ENCODE results near the gene NEK10. TPM values are rescaled to one million over a fixed set of nuclear protein-coding genes. Genes with fewer than 3 reads are reported as not detected.

The NEK10 gene
- total and polyA plus RNA-seq, 2 of the 4 experiments (the other 2 are of a cell fraction), result 2.2 to 6.6 TPM

GRCh38 chr3:27275441-27275990 lies 93.7 kb downstream of the NEK10 start:
- CTCF ChIA-PET, result no interaction called here
- Histone ChIP-seq H3K23ac (ENCODE audit: low read depth, low read length) (no peak overlapping the region), H3K9me1 (ENCODE audit: insufficient read depth, low read length) (no peaks in the 10 kb centered on the region), H3K27ac (ENCODE audit: insufficient read depth, low read length) (no peak overlapping the region), H3K14ac (replicated peaks; ENCODE audit: low read depth, low read length) (no peak overlapping the region), H2BK20ac (ENCODE audit: low read depth, low read length) (no peak overlapping the region), H3K56ac (ENCODE audit: extremely low read depth, insufficient read depth, low read length) (no peak overlapping the region), H3K4me2 (ENCODE audit: low read depth, low read length) (no peak overlapping the region), H3K36me3 (ENCODE audit: control insufficient read depth, insufficient read depth, low read length) (no peaks in the 10 kb centered on the region), H3K79me1 (ENCODE audit: low read depth in 1 of 2, low read length in 2 of 2) (no peaks in the 10 kb centered on the region), H2AFZ (replicated peaks; ENCODE audit: low read length, poor library complexity) (no peak overlapping the region), H4K20me1 (ENCODE audit: insufficient read depth, low read length) (no peaks in the 10 kb centered on the region), H3K4me3 (ENCODE audit: insufficient read depth, low read depth, low read length) (no peak overlapping the region), H2AK9ac (replicated peaks; ENCODE audit: low read depth, low read length, poor library complexity) (no peak overlapping the region), H3K18ac (ENCODE audit: low read depth, low read length) (no peak overlapping the region), H3K9me3 (ENCODE audit: control insufficient read depth, insufficient read depth, low read length) (no peaks in the 10 kb centered on the region), H3K4ac (ENCODE audit: low read depth, low read length) (no peak overlapping the region), H2BK120ac (ENCODE audit: low read depth, low read length) (no peak overlapping the region), H4K91ac (ENCODE audit: insufficient read depth, low read depth, low read length) (no peak overlapping the region), H2AK5ac (ENCODE audit: low read depth, low read length) (no peak overlapping the region), H2BK15ac (ENCODE audit: low read depth, low read length) (no peak overlapping the region), H3K9ac (ENCODE audit: low read depth, low read length) (no peak overlapping the region), H2BK5ac (ENCODE audit: low read depth, low read length, poor library complexity, severe bottlenecking) (no peak overlapping the region), H3K27me3 (ENCODE audit: control insufficient read depth, insufficient read depth, low read length) (no peaks in the 10 kb centered on the region), H4K5ac (ENCODE audit: low read depth, low read length) (no peak overlapping the region), H4K8ac (ENCODE audit: low read depth in 2 of 2, low read length in 2 of 2) (no peak overlapping the region), H3K4me1 (ENCODE audit: control insufficient read depth, insufficient read depth, low read length) (no peaks in the 10 kb centered on the region)
- in situ Hi-C loops (cut with MboI; ENCODE audit: low sequenced_read_pairs) (no loop called here), dilution Hi-C loops (cut with HindIII; ENCODE audit: low sequenced_read_pairs, unreplicated experiment) (no loop called here), intact Hi-C loops (cut with micrococcal nuclease) (loop anchor here (10.0 kb wide), 1 partner anchor 1431 kb away; no protein-coding TSS in a partner anchor)
- POLR2A ChIA-PET (ENCODE audit: unreplicated experiment), result no interaction called here
- no CpG with 5 or more reads among the region's 5 CpGs for WGBS, 2 experiments (ENCODE audit: extremely low coverage in 2 of 2, insufficient read length in 1 of 2)
- TF ChIP-seq MAFK (IDR thresholded peaks at IDR 0.05; ENCODE audit: low read depth, low read length) (no peak), FOS (IDR thresholded peaks at IDR 0.05; ENCODE audit: low read depth, low read length) (no peak), MXI1 (IDR thresholded peaks at IDR 0.05; ENCODE audit: borderline replicate concordance, low read depth, low read length) (no peak), POLR2A (IDR thresholded peaks at IDR 0.05; ENCODE audit: low read depth, low read length) (no peak), NFE2L2 (IDR thresholded peaks at IDR 0.05; ENCODE audit: low read depth, low read length) (no peak)
- no TSS peak for BruUV-seq (replicated peaks)
- ATAC-seq (ENCODE audit: low read depth), result no peak
- DNase-seq, result no peak
